H1 (cell line): Measurements from ENCODE around the gene TUBA4B. TPM values are rescaled to one million over a fixed set of nuclear protein-coding genes. Genes with fewer than 3 reads are reported as not detected.

ENCODE experiments used
- EGR1 ChIP-seq: IDR thresholded peaks from 2 replicates; pipeline ENCODE4 v1.6.1; 2011; ENCODE audit warnings: low read depth, low read length, borderline replicate concordance
- JUND ChIP-seq: IDR thresholded peaks from 2 replicates; pipeline ENCODE4 v1.6.1; 2011; ENCODE audit warnings: mild to moderate bottlenecking, improper control_type of control experiment, low read length
- RFX5 ChIP-seq: IDR thresholded peaks from 2 replicates; pipeline ENCODE4 v1.6.1; 2011; ENCODE audit warnings: low read depth, low read length, improper control_type of control experiment, borderline replicate concordance
- SP4 ChIP-seq: IDR thresholded peaks from 2 replicates; pipeline ENCODE4 v1.6.1; 2012; ENCODE audit warnings: low read length, inconsistent platforms
- YY1 ChIP-seq: IDR thresholded peaks from 2 replicates; pipeline ENCODE4 v1.6.1; 2011; ENCODE audit warnings: low read depth, mild to moderate bottlenecking, low read length
- polyA plus RNA-seq, 7 experiments: library from polyadenylated mRNA; depleted of rRNA in 3 of 7; stranded (reverse) in 5 of 7; unstranded in 2 of 7; fragments of >200 nt in 5 of 7; fragments of 200-250 nt in 2 of 7; gene quantifications; 1 replicate in 5 of 7; 2 replicates in 1 of 7; 4 replicates in 1 of 7; pipeline versions ENCODE4 v1.2.1 to v1.2.3, GENCODE V29; 2011 to 2013; ENCODE audit warnings: missing spikeins in 2 of 7, mixed read lengths in 2 of 7
- total RNA-seq: library from RNA; stranded (reverse); fragmentation: NEBNext Ultra II Directional; extraction: Animal tissue kit (Norgen Biotek cat#: 25700); gene quantifications from 2 replicates; pipeline ENCODE4 v1.2.1, GENCODE V29; 2021
- TF ChIP-seq, protein P1 (sequence below): IDR thresholded peaks from 2 replicates; pipeline ENCODE4 v1.6.1; 2012; ENCODE audit warnings: low read length, inconsistent platforms

The TUBA4B gene
- total and polyA plus RNA-seq, 2 of the 8 experiments (the other 6 are each of a cell fraction or from before 2014, with no cell fraction given), result 0.08 to 0.24 TPM

DNA sequence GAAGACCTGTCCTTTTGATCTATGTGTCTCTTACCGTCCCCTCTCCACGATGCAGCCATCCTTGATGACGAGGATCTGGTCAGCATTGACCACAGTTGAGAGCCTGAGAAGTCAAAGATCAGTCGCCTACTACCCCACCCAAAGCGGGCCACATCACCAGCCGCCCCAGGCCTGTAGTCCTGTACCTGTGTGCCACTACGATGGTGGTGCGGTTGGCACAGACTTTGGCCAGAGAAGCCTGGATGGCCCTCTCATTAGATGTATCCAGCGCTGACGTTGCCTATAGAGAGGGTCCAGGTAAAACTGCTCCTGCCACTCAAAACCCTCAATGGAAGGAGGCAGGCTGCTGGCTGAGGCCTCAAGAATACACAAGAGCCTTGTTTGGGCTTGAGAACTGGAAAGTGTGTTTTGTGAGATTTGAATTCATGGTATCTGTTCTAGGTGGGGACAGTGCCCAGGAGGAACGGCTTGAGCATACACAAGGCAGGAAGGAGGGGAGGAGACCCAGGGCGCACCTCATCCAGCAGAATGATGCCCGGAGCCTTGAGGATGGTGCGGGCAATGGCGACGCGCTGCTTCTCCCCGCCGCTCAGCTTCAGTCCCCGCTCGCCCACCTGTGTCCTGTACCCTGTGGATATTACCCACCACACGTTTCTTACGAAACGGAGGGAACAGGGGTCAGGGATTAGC lies 42.7 kb upstream of the TUBA4B start (continued):
- TF ChIP-seq YY1, result no peak
- TF ChIP-seq EGR1, result no peak
- no peak for TF ChIP-seq SP4
- no peak for TF ChIP-seq RFX5
- TF ChIP-seq JUND, result no peak
- TF ChIP-seq, protein P1, sequence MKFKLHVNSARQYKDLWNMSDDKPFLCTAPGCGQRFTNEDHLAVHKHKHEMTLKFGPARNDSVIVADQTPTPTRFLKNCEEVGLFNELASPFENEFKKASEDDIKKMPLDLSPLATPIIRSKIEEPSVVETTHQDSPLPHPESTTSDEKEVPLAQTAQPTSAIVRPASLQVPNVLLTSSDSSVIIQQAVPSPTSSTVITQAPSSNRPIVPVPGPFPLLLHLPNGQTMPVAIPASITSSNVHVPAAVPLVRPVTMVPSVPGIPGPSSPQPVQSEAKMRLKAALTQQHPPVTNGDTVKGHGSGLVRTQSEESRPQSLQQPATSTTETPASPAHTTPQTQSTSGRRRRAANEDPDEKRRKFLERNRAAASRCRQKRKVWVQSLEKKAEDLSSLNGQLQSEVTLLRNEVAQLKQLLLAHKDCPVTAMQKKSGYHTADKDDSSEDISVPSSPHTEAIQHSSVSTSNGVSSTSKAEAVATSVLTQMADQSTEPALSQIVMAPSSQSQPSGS, result no peak
